Body of pancreas (tissue), 4 donors: ENCODE results near the gene HPX.

Source experiments
- POLR2A ChIP-seq, 3 donors: fragments of 450-650 bp; IDR thresholded peaks; one replicate each; pipeline ENCODE4 v1.6.1; 2016; ENCODE audit warnings: antibody characterized with exemption in 3 of 3, mild to moderate bottlenecking in 2 of 3
- TF ChIP-seq, protein P1 (sequence below), 7 experiments: fragments of 450-650 bp in 4 of 7; fragments of 200-600 bp in 3 of 7; sonication (generic) in 3 of 7; IDR thresholded peaks; one replicate each; pipeline ENCODE4 v1.5.1; 2016 to 2019; ENCODE audit warnings: antibody characterized with exemption in 7 of 7

DNA sequence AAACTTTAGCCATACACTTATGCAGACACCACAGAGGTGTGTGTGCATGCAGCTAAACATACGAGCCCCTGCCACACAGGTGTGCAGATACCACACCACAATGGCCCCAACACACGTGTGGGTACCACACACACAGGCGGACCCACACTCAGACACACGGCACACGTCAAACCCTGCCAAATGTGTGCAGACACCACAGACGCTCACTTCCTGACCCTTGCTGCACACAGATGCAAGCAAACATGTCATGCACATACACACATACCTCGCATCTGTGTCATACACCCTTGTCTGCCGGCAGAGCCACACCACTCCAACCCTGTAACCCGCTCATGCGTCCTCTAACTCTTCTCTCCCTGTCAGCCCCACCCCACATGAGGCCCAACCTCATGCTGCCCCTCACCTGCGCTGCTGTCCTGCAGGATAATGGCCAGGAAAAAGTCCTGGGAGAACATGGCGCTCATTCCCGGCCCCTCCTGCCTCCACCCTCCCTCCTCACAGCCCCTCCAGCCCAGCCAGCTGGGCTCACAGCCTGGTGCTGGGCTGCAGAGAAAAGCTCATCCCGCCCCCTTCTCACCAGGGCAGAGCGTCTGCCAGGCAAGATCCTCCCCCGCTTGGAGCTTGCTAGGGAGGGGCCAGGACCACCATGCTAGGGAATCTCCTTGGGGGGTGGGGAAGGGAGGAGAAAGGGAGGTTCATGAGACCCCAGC, 36.3 kb downstream of the HPX start:
- TF ChIP-seq, protein P1, sequence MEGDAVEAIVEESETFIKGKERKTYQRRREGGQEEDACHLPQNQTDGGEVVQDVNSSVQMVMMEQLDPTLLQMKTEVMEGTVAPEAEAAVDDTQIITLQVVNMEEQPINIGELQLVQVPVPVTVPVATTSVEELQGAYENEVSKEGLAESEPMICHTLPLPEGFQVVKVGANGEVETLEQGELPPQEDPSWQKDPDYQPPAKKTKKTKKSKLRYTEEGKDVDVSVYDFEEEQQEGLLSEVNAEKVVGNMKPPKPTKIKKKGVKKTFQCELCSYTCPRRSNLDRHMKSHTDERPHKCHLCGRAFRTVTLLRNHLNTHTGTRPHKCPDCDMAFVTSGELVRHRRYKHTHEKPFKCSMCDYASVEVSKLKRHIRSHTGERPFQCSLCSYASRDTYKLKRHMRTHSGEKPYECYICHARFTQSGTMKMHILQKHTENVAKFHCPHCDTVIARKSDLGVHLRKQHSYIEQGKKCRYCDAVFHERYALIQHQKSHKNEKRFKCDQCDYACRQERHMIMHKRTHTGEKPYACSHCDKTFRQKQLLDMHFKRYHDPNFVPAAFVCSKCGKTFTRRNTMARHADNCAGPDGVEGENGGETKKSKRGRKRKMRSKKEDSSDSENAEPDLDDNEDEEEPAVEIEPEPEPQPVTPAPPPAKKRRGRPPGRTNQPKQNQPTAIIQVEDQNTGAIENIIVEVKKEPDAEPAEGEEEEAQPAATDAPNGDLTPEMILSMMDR (IDR thresholded peaks at IDR 0.05) = no peak
- no peak for TF ChIP-seq POLR2A (IDR thresholded peaks at IDR 0.05)
